WTC11 (cell line): ENCODE measurements around the gene RPTOR. TPM values are rescaled to one million over a fixed set of nuclear protein-coding genes. Genes with fewer than 3 reads are reported as not detected.

Source experiments
- ATAC-seq: fragments of 200-7000 bp; cut with Tn5 transposase; 2 replicates; pipeline ENCODE4 v1.10.0; 2021; ENCODE audit warnings: mild to moderate bottlenecking, moderate library complexity
- CTCF ChIA-PET: fragments of 300-600 bp; sonication (Branson Sonifier 250); formaldehyde crosslinking; loops from one replicate; lab custom pipeline; 2021; ENCODE audit warnings: antibody characterized with exemption; lab: Charles Lee
- POLR2A ChIA-PET: fragments of 350-600 bp; sonication (Branson Sonifier 250); formaldehyde crosslinking; loops from one replicate; lab custom pipeline; 2021; ENCODE audit warnings: antibody characterized with exemption; lab: Charles Lee
- DNase-seq: peaks from one replicate; pipeline ENCODE4 v3.0.0; 2021; ENCODE audit warnings: low spot score
- H3K27ac Mint-ChIP-seq: 2 replicates; pipeline ENCODE4 v1.8.0; 2021; ENCODE audit warnings: mixed read lengths
- H3K27me3 Mint-ChIP-seq: 2 replicates; pipeline ENCODE4 v1.8.0; 2021; ENCODE audit warnings: low read depth, mild to moderate bottlenecking, moderate library complexity, mixed read lengths
- H3K36me3 Mint-ChIP-seq: 2 replicates; pipeline ENCODE4 v1.8.0; 2021; ENCODE audit warnings: mixed read lengths
- H3K4me1 Mint-ChIP-seq: 2 replicates; pipeline ENCODE4 v1.8.0; 2022; ENCODE audit warnings: mixed read lengths
- H3K4me3 Mint-ChIP-seq: 2 replicates; pipeline ENCODE4 v1.8.0; 2021; ENCODE audit warnings: mild to moderate bottlenecking, moderate library complexity, mixed read lengths
- H3K9me3 Mint-ChIP-seq: 2 replicates; pipeline ENCODE4 v1.8.0; 2021; ENCODE audit warnings: mixed read lengths
- JAZF1 ChIP-seq: fragments of 250-450 bp; sonication (Bioruptor Pico); IDR thresholded peaks from 2 replicates; pipeline ENCODE4 v1.9.0; 2021; ENCODE audit warnings: moderate library complexity, mild to moderate bottlenecking, inconsistent platforms
- KAT7 ChIP-seq: sonication (generic); formaldehyde crosslinking; IDR thresholded peaks from 2 replicates; pipeline ENCODE4 v1.8.1; 2023; ENCODE audit warnings: missing genetic modification reagents, mild to moderate bottlenecking, borderline replicate concordance
- NR1H2 ChIP-seq: sonication (generic); formaldehyde crosslinking; IDR thresholded peaks from 2 replicates; pipeline ENCODE4 v1.9.0; 2021; ENCODE audit warnings: mild to moderate bottlenecking, moderate library complexity, missing genetic modification reagents
- ZNF232 ChIP-seq: sonication (generic); formaldehyde crosslinking; IDR thresholded peaks from 2 replicates; pipeline ENCODE4 v1.8.0; 2022; ENCODE audit warnings: mild to moderate bottlenecking, missing genetic modification reagents
- ZNF416 ChIP-seq: fragments of 250-450 bp; sonication (Bioruptor Pico); IDR thresholded peaks from 2 replicates; pipeline ENCODE4 v1.9.0; 2021; ENCODE audit warnings: mild to moderate bottlenecking, inconsistent platforms
- ZSCAN18 ChIP-seq: fragments of 250-450 bp; sonication (Bioruptor Pico); IDR thresholded peaks from 2 replicates; pipeline ENCODE4 v2.1.2; 2022; ENCODE audit warnings: mild to moderate bottlenecking, moderate library complexity
- total RNA-seq: library from RNA; stranded (reverse); gene quantifications from 3 replicates; pipeline ENCODE4 v1.2.3, GENCODE V29; 2021
- TF ChIP-seq, protein P1 (sequence below): fragments of 250-450 bp; sonication (Bioruptor Pico); conservative IDR thresholded peaks from 2 replicates; pipeline ENCODE4 v1.9.0; 2021; ENCODE audit warnings: mild to moderate bottlenecking
- TF ChIP-seq, protein P2 (sequence below): fragments of 200-600 bp; IDR thresholded peaks from 2 replicates; pipeline ENCODE4 v1.8.0; 2022; ENCODE audit warnings: antibody characterized with exemption
- TF ChIP-seq, protein P3 (sequence below): sonication (generic); formaldehyde crosslinking; IDR thresholded peaks from 2 replicates; pipeline ENCODE4 v1.8.1; 2022; ENCODE audit warnings: low read depth, missing genetic modification reagents, borderline replicate concordance
- TF ChIP-seq, protein P4 (sequence below): sonication (generic); formaldehyde crosslinking; IDR thresholded peaks from 2 replicates; pipeline ENCODE4 v1.8.1; 2023; ENCODE audit warnings: mild to moderate bottlenecking, missing genetic modification reagents, moderate library complexity
- TF ChIP-seq, protein P5 (sequence below): fragments of 250-450 bp; sonication (Bioruptor Pico); IDR thresholded peaks from 2 replicates; pipeline ENCODE4 v1.9.0; 2021; ENCODE audit warnings: mild to moderate bottlenecking
- TF ChIP-seq, protein P6 (sequence below): sonication (generic); formaldehyde crosslinking; IDR thresholded peaks from 2 replicates; pipeline ENCODE4 v1.8.1; 2023; ENCODE audit warnings: mild to moderate bottlenecking, missing genetic modification reagents
- TF ChIP-seq, protein P7 (sequence below): sonication (generic); formaldehyde crosslinking; IDR thresholded peaks from 2 replicates; pipeline ENCODE4 v1.8.0; 2022; ENCODE audit warnings: mild to moderate bottlenecking, missing genetic modification reagents

RPTOR gene
- total RNA-seq, 1 experiment from 2014 or later = 41.0 TPM

GRCh38 chr17:80568246-80568645 lies 23.6 kb downstream of the RPTOR start (continued):
- TF ChIP-seq, protein P1, sequence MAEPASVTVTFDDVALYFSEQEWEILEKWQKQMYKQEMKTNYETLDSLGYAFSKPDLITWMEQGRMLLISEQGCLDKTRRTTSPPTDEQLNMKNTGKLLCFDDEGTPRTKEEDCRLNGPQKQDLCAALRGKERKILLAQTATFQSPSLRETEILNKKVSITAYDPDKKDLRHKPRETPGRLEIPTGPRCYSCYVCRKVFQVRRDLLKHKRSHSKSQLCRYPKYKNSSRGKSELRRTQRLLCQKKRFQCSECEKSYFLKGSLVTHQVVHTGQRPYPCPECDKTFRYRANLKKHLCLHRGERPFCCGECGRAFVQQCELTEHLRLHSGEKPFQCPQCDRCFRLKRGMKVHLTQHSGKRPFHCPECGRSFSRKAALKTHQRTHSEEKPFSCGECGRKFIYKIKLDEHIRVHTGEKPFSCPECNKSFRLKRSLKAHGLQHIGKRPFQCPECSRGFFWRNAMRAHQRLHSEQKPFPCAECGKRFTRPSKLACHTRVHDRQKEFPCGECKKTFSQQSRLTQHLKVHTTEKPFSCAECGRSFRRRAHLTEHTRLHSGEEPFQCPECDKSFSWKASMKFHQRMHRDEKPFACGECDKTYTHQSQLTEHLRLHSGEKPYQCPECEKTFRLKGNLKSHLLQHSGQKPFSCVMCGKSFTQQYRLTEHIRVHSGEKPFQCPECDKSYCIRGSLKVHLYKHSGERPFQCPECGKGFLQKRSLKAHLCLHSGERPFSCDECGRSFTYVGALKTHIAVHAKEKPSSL = no peak
- TF ChIP-seq NR1H2 (CRISPR knock-in tag) (no peak), ZNF416 (CRISPR knock-in tag) (no peak), ZSCAN18 (CRISPR knock-in tag) (no peak)

DNA sequence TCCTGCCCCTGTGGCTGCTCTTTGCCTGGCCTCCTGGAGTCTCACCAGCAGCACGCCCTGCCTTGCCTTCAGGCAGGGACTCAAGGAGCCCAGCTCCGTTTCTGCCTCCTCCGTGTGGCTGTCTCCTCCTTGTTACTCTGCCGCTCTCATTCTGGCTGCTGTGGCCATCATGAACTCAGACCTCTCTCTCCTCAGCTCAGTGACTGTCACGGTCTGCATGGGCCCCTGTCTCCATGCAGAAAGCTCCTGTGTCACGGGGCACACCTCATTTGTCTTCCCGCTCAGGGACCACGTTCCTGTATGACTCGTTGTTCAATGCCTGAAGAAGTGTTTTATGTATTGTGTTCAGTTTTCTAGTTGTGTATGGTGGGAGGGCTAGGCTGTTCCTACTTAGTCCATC lies 25.3 kb downstream of the RPTOR start:
- ChIA-PET CTCF (interaction anchor here (0.8 kb wide), 1 partner anchor 143 kb away, joined by 3 read pairs; no protein-coding TSS in a partner anchor), POLR2A (no interaction called here)
- H3K27ac Mint-ChIP-seq = no peak overlapping the region
- H3K4me1 Mint-ChIP-seq = no peaks in the 10 kb centered on the region
- ATAC-seq = no peak
- no peak overlapping the region for H3K4me3 Mint-ChIP-seq
- no peak for DNase-seq
- H3K36me3 Mint-ChIP-seq = no peaks in the 10 kb centered on the region
- TF ChIP-seq, protein P2, sequence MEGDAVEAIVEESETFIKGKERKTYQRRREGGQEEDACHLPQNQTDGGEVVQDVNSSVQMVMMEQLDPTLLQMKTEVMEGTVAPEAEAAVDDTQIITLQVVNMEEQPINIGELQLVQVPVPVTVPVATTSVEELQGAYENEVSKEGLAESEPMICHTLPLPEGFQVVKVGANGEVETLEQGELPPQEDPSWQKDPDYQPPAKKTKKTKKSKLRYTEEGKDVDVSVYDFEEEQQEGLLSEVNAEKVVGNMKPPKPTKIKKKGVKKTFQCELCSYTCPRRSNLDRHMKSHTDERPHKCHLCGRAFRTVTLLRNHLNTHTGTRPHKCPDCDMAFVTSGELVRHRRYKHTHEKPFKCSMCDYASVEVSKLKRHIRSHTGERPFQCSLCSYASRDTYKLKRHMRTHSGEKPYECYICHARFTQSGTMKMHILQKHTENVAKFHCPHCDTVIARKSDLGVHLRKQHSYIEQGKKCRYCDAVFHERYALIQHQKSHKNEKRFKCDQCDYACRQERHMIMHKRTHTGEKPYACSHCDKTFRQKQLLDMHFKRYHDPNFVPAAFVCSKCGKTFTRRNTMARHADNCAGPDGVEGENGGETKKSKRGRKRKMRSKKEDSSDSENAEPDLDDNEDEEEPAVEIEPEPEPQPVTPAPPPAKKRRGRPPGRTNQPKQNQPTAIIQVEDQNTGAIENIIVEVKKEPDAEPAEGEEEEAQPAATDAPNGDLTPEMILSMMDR = no peak
- TF ChIP-seq, protein P3, sequence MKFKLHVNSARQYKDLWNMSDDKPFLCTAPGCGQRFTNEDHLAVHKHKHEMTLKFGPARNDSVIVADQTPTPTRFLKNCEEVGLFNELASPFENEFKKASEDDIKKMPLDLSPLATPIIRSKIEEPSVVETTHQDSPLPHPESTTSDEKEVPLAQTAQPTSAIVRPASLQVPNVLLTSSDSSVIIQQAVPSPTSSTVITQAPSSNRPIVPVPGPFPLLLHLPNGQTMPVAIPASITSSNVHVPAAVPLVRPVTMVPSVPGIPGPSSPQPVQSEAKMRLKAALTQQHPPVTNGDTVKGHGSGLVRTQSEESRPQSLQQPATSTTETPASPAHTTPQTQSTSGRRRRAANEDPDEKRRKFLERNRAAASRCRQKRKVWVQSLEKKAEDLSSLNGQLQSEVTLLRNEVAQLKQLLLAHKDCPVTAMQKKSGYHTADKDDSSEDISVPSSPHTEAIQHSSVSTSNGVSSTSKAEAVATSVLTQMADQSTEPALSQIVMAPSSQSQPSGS (CRISPR knock-in tag) = no peak
- TF ChIP-seq, protein P4, sequence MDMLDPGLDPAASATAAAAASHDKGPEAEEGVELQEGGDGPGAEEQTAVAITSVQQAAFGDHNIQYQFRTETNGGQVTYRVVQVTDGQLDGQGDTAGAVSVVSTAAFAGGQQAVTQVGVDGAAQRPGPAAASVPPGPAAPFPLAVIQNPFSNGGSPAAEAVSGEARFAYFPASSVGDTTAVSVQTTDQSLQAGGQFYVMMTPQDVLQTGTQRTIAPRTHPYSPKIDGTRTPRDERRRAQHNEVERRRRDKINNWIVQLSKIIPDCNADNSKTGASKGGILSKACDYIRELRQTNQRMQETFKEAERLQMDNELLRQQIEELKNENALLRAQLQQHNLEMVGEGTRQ = no peak
- H3K9me3 Mint-ChIP-seq = no peaks in the 10 kb centered on the region
- peaks cover 43% of the 10 kb centered on the region for H3K27me3 Mint-ChIP-seq

DNA sequence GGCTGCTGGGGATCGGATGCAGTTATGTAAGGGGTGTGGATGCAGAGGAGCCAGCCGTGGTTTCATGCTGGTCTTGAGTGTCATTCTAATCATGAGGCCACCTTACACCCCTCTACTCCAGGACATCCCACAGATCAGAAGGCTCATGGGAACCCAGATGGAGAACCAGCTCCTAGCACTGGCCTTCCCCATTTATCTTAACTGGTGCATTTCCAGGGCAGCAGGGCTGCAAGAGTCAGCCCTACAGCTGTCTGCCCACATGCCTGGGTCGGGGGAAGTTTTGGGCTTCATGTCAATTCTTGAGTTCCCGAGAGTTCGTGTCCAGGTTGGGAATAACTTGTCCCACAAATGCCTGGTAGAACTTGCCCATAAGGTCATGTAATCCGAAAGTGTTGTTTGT lies 29.1 kb downstream of the RPTOR start:
- Mint-ChIP-seq H3K4me3 (no peak overlapping the region), H3K4me1 (0 out of 2 replicates have a peak, but pooled peaks cover 4% of the 10 kb centered on the region), H3K36me3 (no peaks in the 10 kb centered on the region), H3K9me3 (no peaks in the 10 kb centered on the region), H3K27me3 (peaks cover 8% of the 10 kb centered on the region), H3K27ac (no peak overlapping the region)
- POLR2A ChIA-PET = no interaction called here
- CTCF ChIA-PET = interaction anchor here (0.7 to 1.5 kb wide), 6 partner anchors 10 to 591 kb away, joined by 3 to 6 read pairs (median 4); no protein-coding TSS in a partner anchor
- ATAC-seq (no peak), DNase-seq (no peak)
- TF ChIP-seq, protein P5, sequence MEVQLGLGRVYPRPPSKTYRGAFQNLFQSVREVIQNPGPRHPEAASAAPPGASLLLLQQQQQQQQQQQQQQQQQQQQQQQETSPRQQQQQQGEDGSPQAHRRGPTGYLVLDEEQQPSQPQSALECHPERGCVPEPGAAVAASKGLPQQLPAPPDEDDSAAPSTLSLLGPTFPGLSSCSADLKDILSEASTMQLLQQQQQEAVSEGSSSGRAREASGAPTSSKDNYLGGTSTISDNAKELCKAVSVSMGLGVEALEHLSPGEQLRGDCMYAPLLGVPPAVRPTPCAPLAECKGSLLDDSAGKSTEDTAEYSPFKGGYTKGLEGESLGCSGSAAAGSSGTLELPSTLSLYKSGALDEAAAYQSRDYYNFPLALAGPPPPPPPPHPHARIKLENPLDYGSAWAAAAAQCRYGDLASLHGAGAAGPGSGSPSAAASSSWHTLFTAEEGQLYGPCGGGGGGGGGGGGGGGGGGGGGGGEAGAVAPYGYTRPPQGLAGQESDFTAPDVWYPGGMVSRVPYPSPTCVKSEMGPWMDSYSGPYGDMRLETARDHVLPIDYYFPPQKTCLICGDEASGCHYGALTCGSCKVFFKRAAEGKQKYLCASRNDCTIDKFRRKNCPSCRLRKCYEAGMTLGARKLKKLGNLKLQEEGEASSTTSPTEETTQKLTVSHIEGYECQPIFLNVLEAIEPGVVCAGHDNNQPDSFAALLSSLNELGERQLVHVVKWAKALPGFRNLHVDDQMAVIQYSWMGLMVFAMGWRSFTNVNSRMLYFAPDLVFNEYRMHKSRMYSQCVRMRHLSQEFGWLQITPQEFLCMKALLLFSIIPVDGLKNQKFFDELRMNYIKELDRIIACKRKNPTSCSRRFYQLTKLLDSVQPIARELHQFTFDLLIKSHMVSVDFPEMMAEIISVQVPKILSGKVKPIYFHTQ (CRISPR knock-in tag) = no peak
- TF ChIP-seq, protein P4 = no peak
- no peak for TF ChIP-seq KAT7
- TF ChIP-seq ZNF232 (CRISPR knock-in tag) = no peak
- TF ChIP-seq ZSCAN18 (CRISPR knock-in tag) = no peak
- TF ChIP-seq, protein P6, sequence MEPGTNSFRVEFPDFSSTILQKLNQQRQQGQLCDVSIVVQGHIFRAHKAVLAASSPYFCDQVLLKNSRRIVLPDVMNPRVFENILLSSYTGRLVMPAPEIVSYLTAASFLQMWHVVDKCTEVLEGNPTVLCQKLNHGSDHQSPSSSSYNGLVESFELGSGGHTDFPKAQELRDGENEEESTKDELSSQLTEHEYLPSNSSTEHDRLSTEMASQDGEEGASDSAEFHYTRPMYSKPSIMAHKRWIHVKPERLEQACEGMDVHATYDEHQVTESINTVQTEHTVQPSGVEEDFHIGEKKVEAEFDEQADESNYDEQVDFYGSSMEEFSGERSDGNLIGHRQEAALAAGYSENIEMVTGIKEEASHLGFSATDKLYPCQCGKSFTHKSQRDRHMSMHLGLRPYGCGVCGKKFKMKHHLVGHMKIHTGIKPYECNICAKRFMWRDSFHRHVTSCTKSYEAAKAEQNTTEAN (CRISPR knock-in tag) = no peak
- TF ChIP-seq, protein P7, sequence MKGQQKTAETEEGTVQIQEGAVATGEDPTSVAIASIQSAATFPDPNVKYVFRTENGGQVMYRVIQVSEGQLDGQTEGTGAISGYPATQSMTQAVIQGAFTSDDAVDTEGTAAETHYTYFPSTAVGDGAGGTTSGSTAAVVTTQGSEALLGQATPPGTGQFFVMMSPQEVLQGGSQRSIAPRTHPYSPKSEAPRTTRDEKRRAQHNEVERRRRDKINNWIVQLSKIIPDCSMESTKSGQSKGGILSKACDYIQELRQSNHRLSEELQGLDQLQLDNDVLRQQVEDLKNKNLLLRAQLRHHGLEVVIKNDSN (CRISPR knock-in tag) = no peak
- no peak for TF ChIP-seq NR1H2 (CRISPR knock-in tag)
- TF ChIP-seq ZNF416 (CRISPR knock-in tag) = no peak
- TF ChIP-seq JAZF1 (CRISPR knock-in tag) = no peak
